KMS-11 (cell line): Measurements from ENCODE around the gene KSR2.

Source experiments
- H2AFZ ChIP-seq: fragments of 200-600 bp; sonication (generic); 2 replicates; pipeline ENCODE4 v1.6.1; 2016; ENCODE audit warnings: antibody characterized with exemption, mixed run types, low read depth
- H3K27ac ChIP-seq: fragments of 200-600 bp; sonication (generic); 2 replicates; pipeline ENCODE4 v1.6.1; 2016; ENCODE audit warnings: mild to moderate bottlenecking, mixed run types
- H3K27me3 ChIP-seq: fragments of 200-600 bp; sonication (generic); 2 replicates; pipeline ENCODE4 v1.6.1; 2017; ENCODE audit warnings: mild to moderate bottlenecking, low read depth, mixed run types, moderate library complexity; ENCODE audit not compliant: insufficient read depth
- H3K36me3 ChIP-seq: fragments of 200-600 bp; sonication (generic); 2 replicates; pipeline ENCODE4 v1.6.1; 2017; ENCODE audit warnings: mild to moderate bottlenecking, mixed run types; ENCODE audit not compliant: insufficient read depth
- H3K4me1 ChIP-seq: fragments of 200-600 bp; sonication (generic); 2 replicates; pipeline ENCODE4 v1.6.1; 2016; ENCODE audit warnings: mild to moderate bottlenecking, low read depth, mixed run types; ENCODE audit not compliant: poor library complexity, severe bottlenecking
- H3K4me2 ChIP-seq: fragments of 200-600 bp; sonication (generic); 2 replicates; pipeline ENCODE4 v1.7.0; 2016; ENCODE audit warnings: mild to moderate bottlenecking, mixed run types
- H3K4me3 ChIP-seq: fragments of 200-600 bp; sonication (generic); IDR thresholded peaks from 2 replicates; pipeline ENCODE4 v1.6.1; 2017; ENCODE audit warnings: low read depth, low read length, mixed read lengths; ENCODE audit not compliant: insufficient read depth
- H3K79me2 ChIP-seq: fragments of 200-600 bp; sonication (generic); 2 replicates; pipeline ENCODE4 v1.6.1; 2016; ENCODE audit warnings: low read depth, mixed run types; ENCODE audit not compliant: insufficient read depth
- H3K9ac ChIP-seq: fragments of 200-600 bp; sonication (generic); 2 replicates; pipeline ENCODE4 v1.6.1; 2016; ENCODE audit warnings: mild to moderate bottlenecking, mixed run types
- H4K20me1 ChIP-seq: fragments of 200-600 bp; sonication (generic); 2 replicates; pipeline ENCODE4 v1.6.1; 2016; ENCODE audit warnings: mild to moderate bottlenecking, mixed run types; ENCODE audit not compliant: insufficient read depth
- CTCF ChIP-seq: fragments of 200-600 bp; sonication (generic); conservative IDR thresholded peaks from 2 replicates; pipeline ENCODE4 v1.6.1; 2017; ENCODE audit warnings: low read depth, mild to moderate bottlenecking, antibody characterized with exemption, low read length, moderate library complexity, mixed read lengths

KSR2 gene

DNA sequence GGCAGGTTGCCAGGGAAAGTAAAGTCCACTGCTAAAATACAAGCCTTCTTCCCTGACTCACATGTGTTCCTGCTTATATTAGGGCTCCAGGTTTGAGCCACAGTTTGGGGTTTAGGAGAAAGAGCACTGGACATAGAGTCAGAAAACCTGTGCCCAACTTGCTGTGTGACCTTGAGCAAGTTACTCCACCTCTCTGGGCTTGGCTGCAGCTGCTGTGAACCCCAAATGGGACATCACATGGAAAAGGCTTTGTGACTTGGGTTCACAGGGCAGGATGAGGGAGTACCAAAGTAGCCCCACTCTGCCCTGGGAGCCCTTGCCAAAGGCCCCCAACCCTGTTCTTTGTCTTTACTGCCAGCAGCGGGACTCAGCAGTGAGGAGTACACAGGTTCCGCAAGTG is 528.4 kb downstream of the KSR2 start:
- H3K4me3 ChIP-seq = no peak overlapping the region
- H3K79me2 ChIP-seq = no peaks in the 10 kb centered on the region
- no peak overlapping the region for H3K4me2 ChIP-seq
- no peaks in the 10 kb centered on the region for H3K27me3 ChIP-seq
- no peaks in the 10 kb centered on the region for H3K4me1 ChIP-seq
- no peak overlapping the region for H3K9ac ChIP-seq
- no peaks in the 10 kb centered on the region for H4K20me1 ChIP-seq
- no peak overlapping the region for H3K27ac ChIP-seq
- TF ChIP-seq CTCF = no peak
- H3K36me3 ChIP-seq = no peaks in the 10 kb centered on the region
- H2AFZ ChIP-seq = no peak overlapping the region

- Histone ChIP-seq H3K36me3 (no peaks in the 10 kb centered on the region), H2AFZ (no peak overlapping the region), H3K79me2 (no peaks in the 10 kb centered on the region), H3K9ac (no peak overlapping the region), H4K20me1 (no peaks in the 10 kb centered on the region), H3K27me3 (no peaks in the 10 kb centered on the region), H3K27ac (no peak overlapping the region), H3K4me3 (no peak overlapping the region), H3K4me1 (no peaks in the 10 kb centered on the region), H3K4me2 (no peak overlapping the region)
- no peak for TF ChIP-seq CTCF
Measured at GRCh38 chr12:117439531-117440001, 529.2 kb downstream of the KSR2 start.

DNA sequence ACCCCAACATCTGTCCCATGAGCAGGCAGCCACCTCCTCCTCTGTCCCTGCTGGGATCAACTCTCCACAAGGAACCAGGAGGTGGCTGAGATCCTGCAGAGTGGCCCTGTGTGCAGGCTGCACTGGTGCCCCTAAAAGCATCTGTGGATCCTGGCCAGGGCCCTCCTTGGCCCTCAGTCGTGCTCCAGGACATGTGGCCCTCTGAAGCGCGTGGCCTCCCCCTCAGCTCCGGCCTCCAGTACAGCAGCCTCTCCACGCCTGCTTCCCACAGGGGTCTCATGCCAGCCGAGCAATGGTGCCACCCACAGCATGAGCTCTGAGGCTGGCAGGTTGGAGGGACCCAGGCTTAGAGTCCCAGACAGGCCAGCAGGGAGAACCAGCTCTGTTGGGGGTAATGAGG is 530.0 kb downstream of the KSR2 start:
- H3K4me3 ChIP-seq = no peak overlapping the region

DNA sequence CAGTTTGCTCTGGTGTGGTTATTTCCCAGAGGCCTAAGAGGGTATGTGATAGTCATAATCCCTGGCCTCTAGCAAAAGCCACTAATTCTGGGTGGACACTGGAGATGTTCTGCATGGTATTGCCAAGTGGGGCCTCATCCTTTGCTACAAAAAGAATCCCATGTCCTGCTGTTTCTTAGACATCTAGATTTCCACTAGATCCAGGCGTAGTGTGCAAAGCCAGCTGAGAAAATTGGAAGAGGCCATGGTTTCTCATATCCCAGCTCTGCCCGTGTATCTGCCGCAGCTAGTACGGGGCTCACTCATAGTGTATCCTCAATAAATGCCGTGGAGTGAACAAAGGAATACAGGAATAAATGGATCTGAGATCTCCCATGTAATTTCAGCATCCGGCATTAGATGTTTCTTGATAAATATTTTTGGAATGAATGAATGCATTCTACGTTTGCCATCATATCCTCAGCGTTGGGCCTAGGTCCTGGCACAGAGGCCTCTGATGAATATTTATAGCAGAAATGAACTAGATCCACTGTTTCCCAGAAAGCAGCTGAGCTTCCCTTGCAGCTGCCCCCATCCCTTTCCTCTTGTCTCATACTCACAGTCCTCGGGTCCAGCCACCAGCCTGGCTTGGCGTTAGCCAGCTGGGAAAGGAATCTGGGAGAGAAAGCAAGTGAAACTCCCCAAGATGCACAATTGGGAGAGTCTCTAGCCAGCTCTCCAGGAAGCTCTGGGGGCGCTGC is 531.1 kb downstream of the KSR2 start:
- H3K4me1 ChIP-seq = no peaks in the 10 kb centered on the region
- no peak overlapping the region for H3K27ac ChIP-seq
- no peak overlapping the region for H3K9ac ChIP-seq
- no peak overlapping the region for H3K4me3 ChIP-seq
- no peak overlapping the region for H3K4me2 ChIP-seq
- no peaks in the 10 kb centered on the region for H3K36me3 ChIP-seq
- H2AFZ ChIP-seq = no peak overlapping the region
- TF ChIP-seq CTCF = no peak
- H3K79me2 ChIP-seq = no peaks in the 10 kb centered on the region
- no peaks in the 10 kb centered on the region for H3K27me3 ChIP-seq
- H4K20me1 ChIP-seq = no peaks in the 10 kb centered on the region

More for the DNA sequence above, 530.0 kb downstream of the KSR2 start:
- Histone ChIP-seq H2AFZ (no peak overlapping the region), H4K20me1 (no peaks in the 10 kb centered on the region), H3K4me1 (no peaks in the 10 kb centered on the region), H3K79me2 (no peaks in the 10 kb centered on the region), H3K27ac (no peak overlapping the region), H3K4me2 (no peak overlapping the region), H3K36me3 (no peaks in the 10 kb centered on the region), H3K27me3 (no peaks in the 10 kb centered on the region), H3K9ac (no peak overlapping the region)
- no peak for TF ChIP-seq CTCF
